A673 (cell line): ENCODE results near the gene PDE10A. TPM values are rescaled to one million over a fixed set of nuclear protein-coding genes. Genes with fewer than 3 reads are reported as not detected.

Experiments
- BruUV-seq: library from RNA; stranded (reverse); fragments of 400-500 nt; replicated peaks from 2 replicates; lab custom pipeline; 2021; lab: Mats Ljungman, UMichigan
- CTCF ChIA-PET: fragments of 300-600 bp; sonication (Branson Sonifier 250); formaldehyde crosslinking; loops from one replicate; lab custom pipeline; 2022; ENCODE audit warnings: antibody characterized with exemption; lab: Charles Lee
- POLR2A ChIA-PET: fragments of 300-600 bp; sonication (Branson Sonifier 250); formaldehyde crosslinking; loops from one replicate; lab custom pipeline; 2022; ENCODE audit warnings: antibody characterized with exemption; ENCODE audit not compliant: low non-redundant PET; lab: Charles Lee
- DNase-seq: peaks from one replicate; pipeline ENCODE4 v3.0.0-alpha.2; 2015; ENCODE audit warnings: low spot score
- H3K27ac ChIP-seq: fragments of 200-600 bp; sonication (generic); 2 replicates; pipeline ENCODE4 v1.5.1; 2016; ENCODE audit warnings: mixed run types, low read depth, mild to moderate bottlenecking, mixed read lengths, antibody characterized with exemption, low read length; ENCODE audit not compliant: poor library complexity, severe bottlenecking
- H3K27me3 ChIP-seq: fragments of 200-600 bp; sonication (generic); replicated peaks from 2 replicates; pipeline ENCODE4 v1.6.1; 2017; ENCODE audit warnings: mixed run types, low read depth, mild to moderate bottlenecking, mixed read lengths, antibody characterized with exemption, low read length; ENCODE audit not compliant: insufficient read depth, poor library complexity
- H3K36me3 ChIP-seq: fragments of 200-600 bp; sonication (generic); 2 replicates; pipeline ENCODE4 v1.6.1; 2016; ENCODE audit warnings: mixed run types, mild to moderate bottlenecking, mixed read lengths, antibody characterized with exemption, low read length; ENCODE audit not compliant: insufficient read depth, poor library complexity, severe bottlenecking
- H3K4me1 ChIP-seq: fragments of 200-600 bp; sonication (generic); 2 replicates; pipeline ENCODE4 v1.6.1; 2017; ENCODE audit warnings: mixed run types, mild to moderate bottlenecking, mixed read lengths, antibody characterized with exemption, low read length; ENCODE audit not compliant: insufficient read depth, poor library complexity, severe bottlenecking
- H3K4me3 ChIP-seq: fragments of 200-600 bp; sonication (generic); 2 replicates; pipeline ENCODE4 v1.5.1; 2016; ENCODE audit warnings: low read depth, mixed run types, mild to moderate bottlenecking, mixed read lengths, low read length; ENCODE audit not compliant: poor library complexity, severe bottlenecking
- H3K9me3 ChIP-seq: fragments of 200-600 bp; sonication (generic); 2 replicates; pipeline ENCODE4 v1.6.1; 2016; ENCODE audit warnings: mixed run types, low read depth, mild to moderate bottlenecking, mixed read lengths, antibody characterized with exemption, low read length; ENCODE audit not compliant: poor library complexity, severe bottlenecking
- EZH2 ChIP-seq: fragments of 200-600 bp; sonication (generic); IDR thresholded peaks from 2 replicates; pipeline ENCODE4 v1.6.1; 2017; ENCODE audit warnings: borderline replicate concordance, low read depth, mild to moderate bottlenecking, mixed read lengths, antibody characterized with exemption, low read length; ENCODE audit not compliant: poor library complexity, severe bottlenecking
- intact Hi-C: fragments of 100-400 bp; cut with micrococcal nuclease; formaldehyde crosslinking; loops from one replicate; pipeline ENCODE4 v1.10.0; 2022; ENCODE audit not compliant: unreplicated experiment
- total RNA-seq: library from RNA; stranded (reverse); gene quantifications from 2 replicates; pipeline ENCODE4 v1.2.3, GENCODE V29; 2021
- TF ChIP-seq, protein P1 (sequence below): fragments of 300-800, 200-600 bp; sonication (generic); conservative IDR thresholded peaks from 2 replicates; pipeline ENCODE4 v1.5.1; 2017; ENCODE audit warnings: low read depth, mild to moderate bottlenecking, antibody characterized with exemption, low read length, moderate library complexity, mixed read lengths

The PDE10A gene
- total RNA-seq, 1 experiment from 2014 or later = 2.3 TPM

GRCh38 chr6:165548450-165548849, 114.6 kb downstream of the PDE10A start:
- no peak for DNase-seq
- Histone ChIP-seq H3K36me3 (no peaks in the 10 kb centered on the region), H3K27ac (no peak overlapping the region), H3K9me3 (no peaks in the 10 kb centered on the region), H3K27me3 (peaks cover 4% of the 10 kb centered on the region), H3K4me3 (no peak overlapping the region), H3K4me1 (no peaks in the 10 kb centered on the region)
- ChIA-PET CTCF (no interaction called here), POLR2A (no interaction called here)
- no TSS peak for BruUV-seq
- intact Hi-C loops = no loop called here
- TF ChIP-seq EZH2 = no peak
- TF ChIP-seq, protein P1, sequence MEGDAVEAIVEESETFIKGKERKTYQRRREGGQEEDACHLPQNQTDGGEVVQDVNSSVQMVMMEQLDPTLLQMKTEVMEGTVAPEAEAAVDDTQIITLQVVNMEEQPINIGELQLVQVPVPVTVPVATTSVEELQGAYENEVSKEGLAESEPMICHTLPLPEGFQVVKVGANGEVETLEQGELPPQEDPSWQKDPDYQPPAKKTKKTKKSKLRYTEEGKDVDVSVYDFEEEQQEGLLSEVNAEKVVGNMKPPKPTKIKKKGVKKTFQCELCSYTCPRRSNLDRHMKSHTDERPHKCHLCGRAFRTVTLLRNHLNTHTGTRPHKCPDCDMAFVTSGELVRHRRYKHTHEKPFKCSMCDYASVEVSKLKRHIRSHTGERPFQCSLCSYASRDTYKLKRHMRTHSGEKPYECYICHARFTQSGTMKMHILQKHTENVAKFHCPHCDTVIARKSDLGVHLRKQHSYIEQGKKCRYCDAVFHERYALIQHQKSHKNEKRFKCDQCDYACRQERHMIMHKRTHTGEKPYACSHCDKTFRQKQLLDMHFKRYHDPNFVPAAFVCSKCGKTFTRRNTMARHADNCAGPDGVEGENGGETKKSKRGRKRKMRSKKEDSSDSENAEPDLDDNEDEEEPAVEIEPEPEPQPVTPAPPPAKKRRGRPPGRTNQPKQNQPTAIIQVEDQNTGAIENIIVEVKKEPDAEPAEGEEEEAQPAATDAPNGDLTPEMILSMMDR = no peak

DNA sequence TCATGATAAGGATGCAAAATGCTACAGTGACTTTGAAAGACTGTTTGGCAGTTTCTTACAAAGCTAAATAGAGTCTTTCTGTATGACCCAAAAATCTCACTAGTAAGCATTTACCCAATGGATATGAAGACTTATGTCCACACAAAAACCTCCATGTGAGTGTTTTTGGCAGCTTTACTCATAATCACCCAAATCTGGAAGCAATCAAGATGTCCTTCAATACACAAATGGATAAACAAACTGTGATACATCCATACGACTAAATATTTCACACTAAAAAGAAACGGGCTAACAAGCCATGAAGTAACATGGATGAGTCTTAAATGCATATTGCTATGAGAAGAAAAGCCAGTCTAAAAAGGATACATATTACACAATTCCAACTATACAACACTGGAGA, 117.2 kb downstream of the PDE10A start:
- TF ChIP-seq EZH2 = no peak
- TF ChIP-seq, protein P1 = no peak
- no peak for DNase-seq
- Histone ChIP-seq H3K27me3 (no peaks in the 10 kb centered on the region), H3K4me1 (no peaks in the 10 kb centered on the region), H3K27ac (no peak overlapping the region), H3K36me3 (no peaks in the 10 kb centered on the region), H3K4me3 (no peak overlapping the region), H3K9me3 (no peaks in the 10 kb centered on the region)
- ChIA-PET POLR2A (no interaction called here), CTCF (no interaction called here)
- no TSS peak for BruUV-seq
- intact Hi-C loops = no loop called here

GRCh38 chr6:165543781-165544180, 119.3 kb downstream of the PDE10A start:
- Histone ChIP-seq H3K4me3 (no peak overlapping the region), H3K9me3 (no peaks in the 10 kb centered on the region), H3K27ac (no peak overlapping the region), H3K36me3 (no peaks in the 10 kb centered on the region), H3K27me3 (no peaks in the 10 kb centered on the region), H3K4me1 (no peaks in the 10 kb centered on the region)
- no TSS peak for BruUV-seq
- POLR2A ChIA-PET = no interaction called here
- no peak for DNase-seq
- TF ChIP-seq EZH2 = no peak
- TF ChIP-seq, protein P1 = no peak
- CTCF ChIA-PET = no interaction called here
- intact Hi-C loops = no loop called here
